Measurements from ENCODE around the gene CFDP1.

- TF ChIP-seq EZH2 (IDR thresholded peaks at IDR 0.05; ENCODE audit: borderline replicate concordance, low read length): no peak
- no peak for TF ChIP-seq CTCF (IDR thresholded peaks at IDR 0.05; ENCODE audit: low read length)
These were observed 183.1 kb downstream of the CFDP1 start for GRCh38 chr16:75250089-75250808.

Measured in OCI-LY1 (cell line).